Neural progenitor cell (in vitro differentiated cells): ENCODE measurements around the gene PIMREG. TPM values are rescaled to one million over a fixed set of nuclear protein-coding genes. Genes with fewer than 3 reads are reported as not detected.

Experiments
- DNase-seq: peaks from one replicate; pipeline ENCODE4 v3.0.0-alpha.2; 2016; ENCODE audit warnings: low spot score
- H2AFZ ChIP-seq: fragments of 200-600 bp; sonication (generic); replicated peaks from 2 replicates; pipeline ENCODE4 v1.6.1; 2016; ENCODE audit warnings: antibody characterized with exemption
- H3F3A ChIP-seq: fragments of 200-600 bp; sonication (generic); 2 replicates; pipeline ENCODE4 v1.6.1; 2016; ENCODE audit warnings: antibody characterized with exemption, low read depth
- H3K27ac ChIP-seq: fragments of 200-600 bp; sonication (generic); 2 replicates; pipeline ENCODE4 v1.5.1; 2016; ENCODE audit warnings: mild to moderate bottlenecking
- H3K27me3 ChIP-seq: fragments of 200-600 bp; sonication (generic); 2 replicates; pipeline ENCODE4 v1.6.1; 2016; ENCODE audit warnings: mild to moderate bottlenecking, moderate library complexity
- H3K36me3 ChIP-seq: fragments of 200-600 bp; sonication (generic); 2 replicates; pipeline ENCODE4 v1.5.1; 2016
- H3K4me1 ChIP-seq: fragments of 200-600 bp; sonication (generic); 2 replicates; pipeline ENCODE4 v1.6.1; 2016; ENCODE audit warnings: mixed run types
- H3K4me2 ChIP-seq: fragments of 200-600 bp; sonication (generic); 2 replicates; pipeline ENCODE4 v1.6.1; 2016
- H3K4me3 ChIP-seq: fragments of 200-600 bp; sonication (generic); 2 replicates; pipeline ENCODE4 v1.5.1; 2016
- H3K79me2 ChIP-seq: fragments of 200-600 bp; sonication (generic); 2 replicates; pipeline ENCODE4 v1.6.1; 2016; ENCODE audit warnings: low read depth
- H3K9ac ChIP-seq: fragments of 200-600 bp; sonication (generic); 2 replicates; pipeline ENCODE4 v1.6.1; 2016
- H3K9me3 ChIP-seq: fragments of 200-600 bp; sonication (generic); 2 replicates; pipeline ENCODE4 v1.5.1; 2016; ENCODE audit warnings: low read depth
- H4K20me1 ChIP-seq: fragments of 200-600 bp; sonication (generic); 2 replicates; pipeline ENCODE4 v1.6.1; 2016; ENCODE audit warnings: low read depth
- H3K27ac Mint-ChIP-seq: 3 replicates; pipeline ENCODE4 v1.8.0; 2021; ENCODE audit warnings: mixed read lengths
- H3K27me3 Mint-ChIP-seq: 2 replicates; pipeline ENCODE4 v1.8.0; 2022; ENCODE audit warnings: low read depth, mild to moderate bottlenecking, inconsistent platforms, moderate library complexity, mixed read lengths; ENCODE audit not compliant: insufficient read depth
- H3K36me3 Mint-ChIP-seq: 3 replicates; pipeline ENCODE4 v1.8.0; 2021; ENCODE audit warnings: mixed read lengths
- H3K4me1 Mint-ChIP-seq: 3 replicates; pipeline ENCODE4 v1.8.0; 2021; ENCODE audit warnings: mixed read lengths
- H3K4me3 Mint-ChIP-seq: 3 replicates; pipeline ENCODE4 v1.8.0; 2021; ENCODE audit warnings: mild to moderate bottlenecking, moderate library complexity, mixed read lengths
- H3K9me3 Mint-ChIP-seq: 3 replicates; pipeline ENCODE4 v1.8.0; 2020; ENCODE audit warnings: mixed read lengths
- EZH2 ChIP-seq: fragments of 200-600 bp; sonication (generic); IDR thresholded peaks from 2 replicates; pipeline ENCODE4 v1.6.1; 2017; ENCODE audit warnings: antibody characterized with exemption, mild to moderate bottlenecking, moderate library complexity
- EZH2phosphoT487 ChIP-seq: fragments of 200-600 bp; sonication (generic); IDR thresholded peaks from 2 replicates; pipeline ENCODE4 v1.6.1; 2017; ENCODE audit warnings: antibody characterized with exemption
- total RNA-seq: library from RNA; depleted of rRNA; stranded (reverse); fragments of >200 nt; gene quantifications from 2 replicates; pipeline ENCODE4 v1.2.3, GENCODE V29; 2015; ENCODE audit warnings: low replicate concordance
- TF ChIP-seq, protein P1 (sequence below): fragments of 200-600 bp; sonication (generic); IDR thresholded peaks from 2 replicates; pipeline ENCODE4 v1.5.1; 2017; ENCODE audit warnings: antibody characterized with exemption, mild to moderate bottlenecking

The PIMREG gene
- total RNA-seq, 1 donor from 2014 or later = 71.3 TPM

DNA sequence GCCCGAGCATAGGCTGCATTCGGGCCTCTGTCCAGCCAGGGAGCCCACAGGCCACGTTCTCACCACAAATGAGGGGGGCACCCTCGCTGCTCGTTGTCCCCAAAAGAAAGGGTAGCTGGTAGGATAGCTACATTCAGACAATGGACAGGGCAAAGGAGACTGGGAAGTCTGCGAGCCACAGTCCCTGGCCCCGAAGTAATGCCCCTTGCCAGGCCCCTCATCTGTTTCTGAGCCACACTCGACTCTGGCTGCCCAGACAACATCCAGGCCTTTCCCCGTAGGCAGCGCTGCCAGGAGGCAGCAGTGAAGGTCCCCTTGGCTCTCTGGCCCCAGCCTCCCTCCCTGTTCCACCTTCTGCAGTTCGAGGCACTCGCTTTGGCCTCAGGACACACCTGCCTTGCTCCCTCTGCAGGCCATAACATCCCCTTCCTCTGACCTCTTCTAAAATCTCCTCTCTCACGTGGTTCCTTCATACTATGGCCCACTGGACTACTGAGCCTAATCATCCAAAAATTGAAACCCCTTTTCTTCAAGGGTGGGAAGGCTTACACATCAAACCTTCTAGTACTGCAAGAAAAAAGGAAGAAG lies 21.5 kb upstream of the PIMREG start:
- H3K27me3 ChIP-seq = no peaks in the 10 kb centered on the region
- H3K4me3 ChIP-seq = no peak overlapping the region
- H3K36me3 ChIP-seq = no peaks in the 10 kb centered on the region
- H3K9me3 Mint-ChIP-seq = no peaks in the 10 kb centered on the region
- no peaks in the 10 kb centered on the region for H3K9me3 ChIP-seq
- H3K4me3 Mint-ChIP-seq = peak overlapping the region; percentile 11
- no peaks in the 10 kb centered on the region for H3K79me2 ChIP-seq
- peaks cover 12% of the 10 kb centered on the region for H3K27me3 Mint-ChIP-seq
- H3K36me3 Mint-ChIP-seq = no peaks in the 10 kb centered on the region
- H3K27ac Mint-ChIP-seq = peak overlapping the region; percentile 40
- DNase-seq = no peak
- H3K4me1 Mint-ChIP-seq = peaks cover 32% of the 10 kb centered on the region
- no peak overlapping the region for H3K4me2 ChIP-seq
- no peaks in the 10 kb centered on the region for H3K4me1 ChIP-seq
- no peak overlapping the region for H2AFZ ChIP-seq
- no peak overlapping the region for H3K27ac ChIP-seq
- no peaks in the 10 kb centered on the region for H4K20me1 ChIP-seq
- H3K9ac ChIP-seq = no peak overlapping the region
- TF ChIP-seq, protein P1, sequence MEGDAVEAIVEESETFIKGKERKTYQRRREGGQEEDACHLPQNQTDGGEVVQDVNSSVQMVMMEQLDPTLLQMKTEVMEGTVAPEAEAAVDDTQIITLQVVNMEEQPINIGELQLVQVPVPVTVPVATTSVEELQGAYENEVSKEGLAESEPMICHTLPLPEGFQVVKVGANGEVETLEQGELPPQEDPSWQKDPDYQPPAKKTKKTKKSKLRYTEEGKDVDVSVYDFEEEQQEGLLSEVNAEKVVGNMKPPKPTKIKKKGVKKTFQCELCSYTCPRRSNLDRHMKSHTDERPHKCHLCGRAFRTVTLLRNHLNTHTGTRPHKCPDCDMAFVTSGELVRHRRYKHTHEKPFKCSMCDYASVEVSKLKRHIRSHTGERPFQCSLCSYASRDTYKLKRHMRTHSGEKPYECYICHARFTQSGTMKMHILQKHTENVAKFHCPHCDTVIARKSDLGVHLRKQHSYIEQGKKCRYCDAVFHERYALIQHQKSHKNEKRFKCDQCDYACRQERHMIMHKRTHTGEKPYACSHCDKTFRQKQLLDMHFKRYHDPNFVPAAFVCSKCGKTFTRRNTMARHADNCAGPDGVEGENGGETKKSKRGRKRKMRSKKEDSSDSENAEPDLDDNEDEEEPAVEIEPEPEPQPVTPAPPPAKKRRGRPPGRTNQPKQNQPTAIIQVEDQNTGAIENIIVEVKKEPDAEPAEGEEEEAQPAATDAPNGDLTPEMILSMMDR = peak; percentile 28
- TF ChIP-seq EZH2 = no peak
- H3F3A ChIP-seq = peaks cover 3% of the 10 kb centered on the region

DNA sequence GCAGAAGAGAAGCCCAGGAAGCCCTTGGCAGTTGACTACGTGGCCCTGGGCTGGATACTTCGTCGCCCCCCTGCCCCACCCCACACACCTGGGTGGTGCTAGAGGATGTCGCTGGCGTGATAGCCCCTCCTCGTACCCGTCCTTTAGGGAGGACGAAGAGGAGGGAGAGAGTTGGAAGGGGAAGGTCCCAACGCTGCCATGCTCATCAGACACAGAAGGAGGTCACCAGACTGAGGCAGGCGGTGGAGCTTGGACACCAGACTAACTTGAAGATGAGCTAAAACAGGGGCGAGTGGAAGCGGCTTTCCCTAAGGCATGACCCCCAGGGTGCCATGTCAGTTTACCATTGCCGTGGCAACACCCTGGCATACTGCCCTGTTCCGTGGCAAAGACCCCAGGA lies 20.3 kb upstream of the PIMREG start:
- no peak overlapping the region for H2AFZ ChIP-seq
- H3K4me1 ChIP-seq = peaks cover 5% of the 10 kb centered on the region
- TF ChIP-seq EZH2 (no peak), EZH2phosphoT487 (no peak)
- TF ChIP-seq, protein P1 = no peak
- no peak overlapping the region for H3K4me2 ChIP-seq
- Mint-ChIP-seq H3K9me3 (no peaks in the 10 kb centered on the region), H3K27ac (no peak overlapping the region), H3K36me3 (no peaks in the 10 kb centered on the region), H3K27me3 (peaks cover 16% of the 10 kb centered on the region), H3K4me1 (peaks cover 35% of the 10 kb centered on the region), H3K4me3 (no peak overlapping the region)
- no peaks in the 10 kb centered on the region for H3K79me2 ChIP-seq
- no peak for DNase-seq
- no peaks in the 10 kb centered on the region for H3K9me3 ChIP-seq
- H3K27ac ChIP-seq = no peak overlapping the region
- H4K20me1 ChIP-seq = no peaks in the 10 kb centered on the region
- no peaks in the 10 kb centered on the region for H3K36me3 ChIP-seq
- no peaks in the 10 kb centered on the region for H3K27me3 ChIP-seq
- H3F3A ChIP-seq = peaks cover 3% of the 10 kb centered on the region
- no peak overlapping the region for H3K4me3 ChIP-seq
- H3K9ac ChIP-seq = no peak overlapping the region

DNA sequence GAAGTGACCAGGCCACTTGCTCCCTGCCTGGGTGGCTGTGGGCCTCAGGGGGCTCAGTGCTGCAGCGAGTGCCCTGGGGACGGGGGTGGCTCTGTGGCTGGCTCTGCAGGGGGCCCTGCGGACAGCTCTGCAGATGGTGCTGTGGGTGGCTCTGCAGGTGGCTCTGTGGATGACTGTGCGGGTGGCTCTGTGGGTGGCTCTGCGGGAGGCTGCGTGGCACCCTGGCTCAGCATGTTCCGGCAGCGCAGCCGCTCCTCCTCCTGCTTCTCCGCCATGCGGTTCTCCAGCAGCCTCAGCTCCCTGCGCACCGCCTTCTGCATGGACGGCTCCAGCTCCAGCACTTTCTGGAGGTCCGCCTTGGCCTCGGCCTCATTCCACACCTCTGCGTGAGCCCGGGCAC lies 18.8 kb upstream of the PIMREG start:
- no peak for DNase-seq
- Histone ChIP-seq H3K9ac (no peak overlapping the region), H4K20me1 (no peaks in the 10 kb centered on the region), H2AFZ (no peak overlapping the region), H3K79me2 (no peaks in the 10 kb centered on the region), H3K27me3 (no peaks in the 10 kb centered on the region), H3K4me1 (peaks cover 15% of the 10 kb centered on the region), H3K9me3 (no peaks in the 10 kb centered on the region), H3F3A (peaks cover 8% of the 10 kb centered on the region), H3K36me3 (no peaks in the 10 kb centered on the region), H3K4me3 (no peak overlapping the region), H3K4me2 (no peak overlapping the region), H3K27ac (no peak overlapping the region)
- TF ChIP-seq EZH2 (no peak), EZH2phosphoT487 (no peak)
- TF ChIP-seq, protein P1 = no peak
- peaks cover 4% of the 10 kb centered on the region for H3K9me3 Mint-ChIP-seq
- no peaks in the 10 kb centered on the region for H3K36me3 Mint-ChIP-seq
- no peak overlapping the region for H3K4me3 Mint-ChIP-seq
- peaks cover 16% of the 10 kb centered on the region for H3K27me3 Mint-ChIP-seq
- peaks cover 39% of the 10 kb centered on the region for H3K4me1 Mint-ChIP-seq
- H3K27ac Mint-ChIP-seq = no peak overlapping the region
